Endothelial cell of umbilical vein (primary cell): ENCODE data around the gene KIAA1191. TPM values are rescaled to one million over a fixed set of nuclear protein-coding genes. Genes with fewer than 3 reads are reported as not detected.

Experiments used
- BruUV-seq: library from RNA; stranded (reverse); fragments of 400-500 nt; replicated peaks from 2 replicates; lab custom pipeline; 2021; lab: Mats Ljungman, UMichigan
- CTCF ChIA-PET: fragments of 300-600, 350-600 bp; sonication (Branson Sonifier 250); formaldehyde crosslinking; loops from one replicate; lab custom pipeline; 2021; ENCODE audit warnings: antibody characterized with exemption, inconsistent platforms; lab: Charles Lee
- POLR2A ChIA-PET: fragments of 300-600, 350-600 bp; sonication (Branson Sonifier 250); formaldehyde crosslinking; loops from one replicate; lab custom pipeline; 2021; ENCODE audit warnings: antibody characterized with exemption, inconsistent platforms; lab: Charles Lee
- DNase-seq: peaks from one replicate; pipeline ENCODE4 v3.0.0-alpha.2; 2011; ENCODE audit warnings: low read depth, low spot score
- FAIRE-seq: peaks from 2 replicates; lab custom pipeline; 2011; peaks lifted over from hg19 to GRCh38; lab: Jason Lieb, UNC
- H2AFZ ChIP-seq: 2 replicates; pipeline ENCODE4 v1.6.0; 2012; ENCODE audit warnings: low read depth, low read length, control low read depth, inconsistent platforms
- H3K27ac ChIP-seq: 2 replicates; pipeline ENCODE4 v1.5.1; 2011; ENCODE audit warnings: low read depth, mild to moderate bottlenecking, control low read depth, low read length, moderate library complexity; ENCODE audit not compliant: insufficient read depth
- H3K27me3 ChIP-seq, 2 experiments: 2 replicates each; pipeline versions ENCODE4 v1.6.0 to v1.6.1; 2011; ENCODE audit warnings: low read length in 2 of 2, mixed read lengths in 1 of 2; ENCODE audit not compliant: control insufficient read depth in 2 of 2, insufficient read depth in 2 of 2
- H3K36me3 ChIP-seq, 2 experiments: 2 replicates in 1 of 2; 3 replicates in 1 of 2; pipeline ENCODE4 v1.5.1; 2011; ENCODE audit warnings: low read length in 2 of 2, mild to moderate bottlenecking in 1 of 2, moderate library complexity in 1 of 2; ENCODE audit not compliant: control insufficient read depth in 2 of 2, insufficient read depth in 2 of 2; ENCODE audit errors: extremely low read depth in 1 of 2
- H3K4me1 ChIP-seq: 3 replicates; pipeline ENCODE4 v1.5.1; 2011; ENCODE audit warnings: mild to moderate bottlenecking, low read length; ENCODE audit not compliant: control insufficient read depth, insufficient read depth; ENCODE audit errors: extremely low read depth
- H3K4me2 ChIP-seq: 2 replicates; pipeline ENCODE4 v1.6.1; 2011; ENCODE audit warnings: low read length, control low read depth, mixed read lengths; ENCODE audit not compliant: insufficient read depth
- H3K4me3 ChIP-seq, 3 experiments: fragments of 200-600 bp in 1 of 3; sonication (generic), shearing (Covaris generic) in 1 of 3; replicated peaks in 1 of 3; 2 replicates each; pipeline ENCODE4 v1.5.1; 2011 to 2016; ENCODE audit warnings: control low read depth in 3 of 3, low read length in 3 of 3, mild to moderate bottlenecking in 2 of 3, inconsistent platforms in 1 of 3, low read depth in 1 of 3, moderate library complexity in 1 of 3; ENCODE audit not compliant: insufficient read depth in 1 of 3
- H3K79me2 ChIP-seq: 2 replicates; pipeline ENCODE4 v1.6.0; 2012; ENCODE audit warnings: low read length, inconsistent platforms; ENCODE audit not compliant: control insufficient read depth, insufficient read depth
- H3K9ac ChIP-seq: replicated peaks from 2 replicates; pipeline ENCODE3; 2011; ENCODE audit warnings: low read length, control low read depth; ENCODE audit not compliant: insufficient read depth; ENCODE audit errors: extremely low read depth
- H3K9me1 ChIP-seq: replicated peaks from 3 replicates; pipeline ENCODE4 v1.6.0; 2011; ENCODE audit warnings: mild to moderate bottlenecking, low read length; ENCODE audit not compliant: control insufficient read depth, insufficient read depth; ENCODE audit errors: extremely low read depth
- H3K9me3 ChIP-seq: replicated peaks from 2 replicates; pipeline ENCODE4 v1.5.1; 2012; ENCODE audit warnings: low read length, inconsistent platforms; ENCODE audit not compliant: control insufficient read depth, insufficient read depth
- H4K20me1 ChIP-seq: replicated peaks from 2 replicates; pipeline ENCODE3; 2011; ENCODE audit warnings: mild to moderate bottlenecking, low read length; ENCODE audit not compliant: control insufficient read depth, insufficient read depth; ENCODE audit errors: extremely low read depth
- CTCF ChIP-seq, 2 donors: IDR thresholded peaks; 1 replicate in 1 of 2; 2 replicates in 1 of 2; pipeline ENCODE4 v1.5.1; 2011; ENCODE audit warnings: low read length in 2 of 2, mild to moderate bottlenecking in 2 of 2, moderate library complexity in 2 of 2, control low read depth in 1 of 2, inconsistent platforms in 1 of 2, low read depth in 1 of 2; ENCODE audit not compliant: insufficient read depth in 1 of 2; ENCODE audit errors: extremely low read depth in 1 of 2
- EZH2 ChIP-seq: IDR thresholded peaks from 2 replicates; pipeline ENCODE4 v1.6.1; 2012; ENCODE audit warnings: borderline replicate concordance, low read depth, mild to moderate bottlenecking, moderate library complexity, low read length, inconsistent platforms; ENCODE audit not compliant: severe bottlenecking
- FOS ChIP-seq: IDR thresholded peaks from 2 replicates; pipeline ENCODE4 v1.6.1; 2011; ENCODE audit warnings: mild to moderate bottlenecking, low read length, moderate library complexity, borderline replicate concordance; ENCODE audit not compliant: insufficient read depth
- GATA2 ChIP-seq: IDR thresholded peaks from 2 replicates; pipeline ENCODE4 v1.7.0; 2011; ENCODE audit warnings: low read depth, mild to moderate bottlenecking, moderate library complexity, mixed read lengths, low read length; ENCODE audit not compliant: insufficient read length, insufficient read depth
- JUN ChIP-seq: IDR thresholded peaks from 2 replicates; pipeline ENCODE4 v1.6.1; 2011; ENCODE audit warnings: borderline replicate concordance, low read depth; ENCODE audit not compliant: insufficient read length, insufficient read depth
- MYC ChIP-seq: IDR thresholded peaks from one replicate; pipeline ENCODE4 v1.6.1; 2011; ENCODE audit warnings: mild to moderate bottlenecking, low read depth, low read length
- POLR2A ChIP-seq: IDR thresholded peaks from 2 replicates; pipeline ENCODE4 v1.6.1; 2012; ENCODE audit warnings: low read depth, mild to moderate bottlenecking, control low read depth, low read length
- POLR2AphosphoS5 ChIP-seq: IDR thresholded peaks from 2 replicates; pipeline ENCODE4 v1.6.1; 2012; ENCODE audit warnings: low read depth, mild to moderate bottlenecking, control low read depth, low read length, moderate library complexity; ENCODE audit not compliant: insufficient read depth
- dilution Hi-C: fragments of 300-500 bp; cut with MboI; formaldehyde crosslinking; loops from one replicate; pipeline ENCODE4 v1.15.0; 2019; ENCODE audit warnings: low sequenced_read_pairs; ENCODE audit not compliant: extremely low pct_ligation_motif_present
- intact Hi-C: fragments of 100-400 bp; cut with micrococcal nuclease; formaldehyde crosslinking; loops from one replicate; pipeline ENCODE4 v1.10.0; 2022
- polyA plus RNA-seq, 4 experiments: library from polyadenylated mRNA; depleted of rRNA in 3 of 4; stranded (reverse) in 3 of 4; unstranded in 1 of 4; fragments of >200 nt; gene quantifications; 2 replicates each; pipeline versions ENCODE4 v1.2.1 to v1.2.3, GENCODE V29; 2011 to 2012; ENCODE audit warnings: missing spikeins in 1 of 4
- total RNA-seq: library from RNA; stranded (reverse); gene quantifications from 2 replicates; pipeline ENCODE4 v1.2.3, GENCODE V29; 2021
- TF ChIP-seq, protein P1 (sequence below): IDR thresholded peaks from 2 replicates; pipeline ENCODE4 v1.6.1; 2011; ENCODE audit not compliant: insufficient read depth, insufficient read length

Gene KIAA1191
- total and polyA plus RNA-seq, 2 donors (not counting 3 experiments of a cell fraction or from before 2014, with no cell fraction given) = 114 to 116 TPM

GRCh38 chr5:176342158-176342483, 19.4 kb downstream of the KIAA1191 start:
- intact Hi-C loops = no loop called here
- no peak for TF ChIP-seq POLR2AphosphoS5
- TF ChIP-seq MYC = no peak
- TF ChIP-seq EZH2 = no peak
- no peak for TF ChIP-seq GATA2
- no peak for TF ChIP-seq JUN
- no peak for TF ChIP-seq FOS
- TF ChIP-seq POLR2A = no peak
- TF ChIP-seq, protein P1, sequence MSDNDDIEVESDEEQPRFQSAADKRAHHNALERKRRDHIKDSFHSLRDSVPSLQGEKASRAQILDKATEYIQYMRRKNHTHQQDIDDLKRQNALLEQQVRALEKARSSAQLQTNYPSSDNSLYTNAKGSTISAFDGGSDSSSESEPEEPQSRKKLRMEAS = no peak
- TF ChIP-seq CTCF (IDR thresholded peaks at IDR 0.05; ENCODE audit: extremely low read depth in 1 of 2, insufficient read depth in 1 of 2, low read depth in 1 of 2, low read length in 2 of 2) = no peak
- Histone ChIP-seq H3K9me1 (no peaks in the 10 kb centered on the region), H3K27ac (no peak overlapping the region), H3K4me2 (no peak overlapping the region), H3K4me3 (no peak overlapping the region), H3K79me2 (no peaks in the 10 kb centered on the region), H3K4me1 (no peaks in the 10 kb centered on the region), H3K9me3 (no peaks in the 10 kb centered on the region), H3K9ac (no peak overlapping the region), H3K36me3 (peaks cover 5% of the 10 kb centered on the region in 2 experiments), H2AFZ (no peak overlapping the region), H4K20me1 (no peaks in the 10 kb centered on the region), H3K27me3 (no peaks in the 10 kb centered on the region)
- CTCF ChIA-PET = no interaction called here
- BruUV-seq = no TSS peak
- dilution Hi-C loops = no loop called here
- DNase-seq = no peak
- POLR2A ChIA-PET = no interaction called here
- no peak for FAIRE-seq
